Muscle layer of duodenum (tissue), 2 donors: ENCODE results near the gene TMEM235.

Source experiments
- H3K27ac ChIP-seq: one replicate; pipeline ENCODE4 v1.7.0; 2013; ENCODE audit warnings: mild to moderate bottlenecking, low read length
- H3K27me3 ChIP-seq: one replicate; pipeline ENCODE4 v1.7.0; 2013; ENCODE audit warnings: low read depth, mild to moderate bottlenecking, control low read depth, low read length
- H3K36me3 ChIP-seq, 2 donors: one replicate each; pipeline ENCODE4 v1.7.0; 2013; ENCODE audit warnings: low read length in 2 of 2, control low read depth in 1 of 2, mild to moderate bottlenecking in 1 of 2; ENCODE audit not compliant: insufficient read depth in 2 of 2, control insufficient read depth in 1 of 2
- H3K4me1 ChIP-seq, 2 donors: one replicate each; pipeline ENCODE4 v1.7.0; 2013; ENCODE audit warnings: low read length in 2 of 2, mild to moderate bottlenecking in 2 of 2, control low read depth in 1 of 2, moderate library complexity in 1 of 2; ENCODE audit not compliant: insufficient read depth in 2 of 2, control insufficient read depth in 1 of 2
- H3K4me3 ChIP-seq, 2 donors: one replicate each; pipeline ENCODE4 v1.7.0; 2013; ENCODE audit warnings: low read length in 2 of 2, low read depth in 1 of 2, mild to moderate bottlenecking in 1 of 2
- H3K9me3 ChIP-seq, 2 donors: one replicate each; pipeline ENCODE4 v1.7.0; 2013; ENCODE audit warnings: low read length in 2 of 2, control low read depth in 1 of 2, mild to moderate bottlenecking in 1 of 2; ENCODE audit not compliant: control insufficient read depth in 1 of 2
- donor health status: healthy.

The TMEM235 gene

GRCh38 chr17:78241277-78242023, 10.0 kb downstream of the TMEM235 start:
- H3K27ac ChIP-seq = no peak overlapping the region
- no peaks in the 10 kb centered on the region for H3K9me3 ChIP-seq
- no peaks in the 10 kb centered on the region for H3K27me3 ChIP-seq
- no peaks in the 10 kb centered on the region for H3K4me1 ChIP-seq
- no peak overlapping the region for H3K4me3 ChIP-seq
- no peaks in the 10 kb centered on the region for H3K36me3 ChIP-seq

GRCh38 chr17:78242024-78242742, 10.8 kb downstream of the TMEM235 start:
- no peaks in the 10 kb centered on the region for H3K9me3 ChIP-seq
- no peaks in the 10 kb centered on the region for H3K27me3 ChIP-seq
- no peaks in the 10 kb centered on the region for H3K4me1 ChIP-seq
- H3K27ac ChIP-seq = no peak overlapping the region
- no peaks in the 10 kb centered on the region for H3K36me3 ChIP-seq
- H3K4me3 ChIP-seq = no peak overlapping the region

GRCh38 chr17:78247304-78247703, 15.9 kb downstream of the TMEM235 start:
- Histone ChIP-seq H3K9me3 (no peaks in the 10 kb centered on the region), H3K4me3 (no peak overlapping the region), H3K27ac (no peak overlapping the region), H3K27me3 (no peaks in the 10 kb centered on the region), H3K4me1 (peaks cover 4% of the 10 kb centered on the region in 2 donors), H3K36me3 (no peaks in the 10 kb centered on the region)

GRCh38 chr17:78248051-78248914, 16.9 kb downstream of the TMEM235 start:
- Histone ChIP-seq H3K4me3 (no peak overlapping the region), H3K27me3 (no peaks in the 10 kb centered on the region), H3K36me3 (no peaks in the 10 kb centered on the region), H3K27ac (no peak overlapping the region), H3K4me1 (peaks cover 4% of the 10 kb centered on the region in 2 donors), H3K9me3 (no peaks in the 10 kb centered on the region)

- Histone ChIP-seq H3K27ac (no peak overlapping the region), H3K4me3 (no peak overlapping the region)
Observed at GRCh38 chr17:78249074-78249817, 17.8 kb downstream of the TMEM235 start.

GRCh38 chr17:78249818-78250806, 18.7 kb downstream of the TMEM235 start:
- H3K4me1 ChIP-seq = peaks cover 4 to 11% of the 10 kb centered on the region in 2 donors
- no peak overlapping the region for H3K4me3 ChIP-seq
- H3K27ac ChIP-seq = no peak overlapping the region

More at GRCh38 chr17:78249074-78249817, 17.8 kb downstream of the TMEM235 start:
- H3K36me3 ChIP-seq = no peaks in the 10 kb centered on the region
- H3K27me3 ChIP-seq = no peaks in the 10 kb centered on the region
- H3K9me3 ChIP-seq = no peaks in the 10 kb centered on the region
- peaks cover 4 to 11% of the 10 kb centered on the region in 2 donors for H3K4me1 ChIP-seq

GRCh38 chr17:78250891-78251772, 19.7 kb downstream of the TMEM235 start:
- Histone ChIP-seq H3K36me3 (no peaks in the 10 kb centered on the region), H3K4me1 (peaks cover 4 to 11% of the 10 kb centered on the region in 2 donors), H3K4me3 (no peak overlapping the region), H3K27me3 (no peaks in the 10 kb centered on the region), H3K27ac (no peak overlapping the region), H3K9me3 (no peaks in the 10 kb centered on the region)

More at GRCh38 chr17:78249818-78250806, 18.7 kb downstream of the TMEM235 start:
- H3K36me3 ChIP-seq = no peaks in the 10 kb centered on the region
- no peaks in the 10 kb centered on the region for H3K27me3 ChIP-seq
- H3K9me3 ChIP-seq = no peaks in the 10 kb centered on the region

- H3K27ac ChIP-seq = no peak overlapping the region
- H3K4me3 ChIP-seq = no peak overlapping the region
- peaks cover 4 to 11% of the 10 kb centered on the region in 2 donors for H3K4me1 ChIP-seq
- H3K27me3 ChIP-seq = no peaks in the 10 kb centered on the region
- no peaks in the 10 kb centered on the region for H3K36me3 ChIP-seq
- no peaks in the 10 kb centered on the region for H3K9me3 ChIP-seq
Observed at GRCh38 chr17:78251773-78252103, 20.3 kb downstream of the TMEM235 start.

GRCh38 chr17:78252111-78252634, 20.7 kb downstream of the TMEM235 start:
- no peaks in the 10 kb centered on the region for H3K9me3 ChIP-seq
- no peak overlapping the region for H3K4me3 ChIP-seq
- peaks cover 4 to 11% of the 10 kb centered on the region in 2 donors for H3K4me1 ChIP-seq
- H3K36me3 ChIP-seq = no peaks in the 10 kb centered on the region
- no peaks in the 10 kb centered on the region for H3K27me3 ChIP-seq
- no peak overlapping the region for H3K27ac ChIP-seq
